IMR-90 (cell line): ENCODE data around the gene NXPE4. TPM values are rescaled to one million over a fixed set of nuclear protein-coding genes. Genes with fewer than 3 reads are reported as not detected.

Experiments
- ATAC-seq: fragments of 200-7000 bp; cut with Tn5 transposase; 2 replicates; pipeline ENCODE4 v1.9.1; 2020; ENCODE audit warnings: low read depth, mild to moderate bottlenecking, moderate library complexity
- BruUV-seq: library from RNA; stranded (reverse); fragments of 400-500 nt; replicated peaks from 2 replicates; lab custom pipeline; 2021; lab: Mats Ljungman, UMichigan
- CTCF ChIA-PET: fragments of 300-600 bp; formaldehyde crosslinking; extraction: SDS; loops from one replicate; lab custom pipeline; 2021; ENCODE audit warnings: antibody characterized with exemption; lab: Yijun Ruan, JAX
- POLR2A ChIA-PET: fragments of 300-600 bp; sonication (Branson Sonifier 250); formaldehyde crosslinking; loops from one replicate; lab custom pipeline; 2022; ENCODE audit warnings: antibody characterized with exemption; ENCODE audit not compliant: unreplicated experiment; lab: Charles Lee
- DNase-seq: peaks from one replicate; pipeline ENCODE4 v3.0.0; 2013
- H2AFZ ChIP-seq: replicated peaks from 2 replicates; pipeline ENCODE3; 2013; ENCODE audit warnings: low read length, mild to moderate bottlenecking; ENCODE audit not compliant: poor library complexity
- H2AK5ac ChIP-seq: 2 replicates; pipeline ENCODE4 v1.6.1; 2013; ENCODE audit warnings: low read depth, low read length, inconsistent platforms
- H2AK9ac ChIP-seq: replicated peaks from 2 replicates; pipeline ENCODE3; 2013; ENCODE audit warnings: mild to moderate bottlenecking, low read depth, low read length, moderate library complexity; ENCODE audit not compliant: poor library complexity
- H2BK120ac ChIP-seq: 2 replicates; pipeline ENCODE4 v1.6.1; 2013; ENCODE audit warnings: low read depth, low read length, inconsistent platforms
- H2BK15ac ChIP-seq: 3 replicates; pipeline ENCODE4 v1.6.1; 2013; ENCODE audit warnings: low read depth, low read length, inconsistent platforms
- H2BK20ac ChIP-seq: 2 replicates; pipeline ENCODE4 v1.6.1; 2013; ENCODE audit warnings: low read depth, mild to moderate bottlenecking, inconsistent platforms, low read length, moderate library complexity
- H2BK5ac ChIP-seq: 2 replicates; pipeline ENCODE4 v1.6.1; 2013; ENCODE audit warnings: mild to moderate bottlenecking, low read depth, low read length, inconsistent platforms; ENCODE audit not compliant: poor library complexity, severe bottlenecking
- H3K14ac ChIP-seq: replicated peaks from 2 replicates; pipeline ENCODE4 v1.6.1; 2013; ENCODE audit warnings: low read depth, low read length, inconsistent platforms
- H3K18ac ChIP-seq: 2 replicates; pipeline ENCODE4 v1.6.1; 2013; ENCODE audit warnings: low read depth, low read length, control low read depth
- H3K23ac ChIP-seq: 2 replicates; pipeline ENCODE4 v1.6.1; 2013; ENCODE audit warnings: low read depth, low read length, inconsistent platforms
- H3K27ac ChIP-seq: 2 replicates; pipeline ENCODE4 v1.5.1; 2013; ENCODE audit warnings: mild to moderate bottlenecking, control low read depth, low read length; ENCODE audit not compliant: insufficient read depth
- H3K27me3 ChIP-seq: 2 replicates; pipeline ENCODE4 v1.6.1; 2013; ENCODE audit warnings: low read length; ENCODE audit not compliant: control insufficient read depth, insufficient read depth
- H3K36me3 ChIP-seq: 2 replicates; pipeline ENCODE4 v1.6.1; 2013; ENCODE audit warnings: low read length, mixed read lengths; ENCODE audit not compliant: control insufficient read depth, insufficient read depth
- H3K4ac ChIP-seq: 2 replicates; pipeline ENCODE4 v1.6.1; 2013; ENCODE audit warnings: low read depth, low read length, inconsistent platforms
- H3K4me1 ChIP-seq: 2 replicates; pipeline ENCODE4 v1.6.1; 2013; ENCODE audit warnings: low read length, mixed read lengths; ENCODE audit not compliant: control insufficient read depth, insufficient read depth
- H3K4me2 ChIP-seq: 2 replicates; pipeline ENCODE4 v1.6.1; 2013; ENCODE audit warnings: low read depth, mild to moderate bottlenecking, control low read depth, low read length, moderate library complexity
- H3K4me3 ChIP-seq: 2 replicates; pipeline ENCODE4 v1.5.1; 2013; ENCODE audit warnings: low read depth, mild to moderate bottlenecking, control low read depth, low read length, moderate library complexity; ENCODE audit not compliant: insufficient read depth
- H3K56ac ChIP-seq: 2 replicates; pipeline ENCODE4 v1.6.1; 2013; ENCODE audit warnings: low read length, inconsistent platforms; ENCODE audit not compliant: insufficient read depth; ENCODE audit errors: extremely low read depth
- H3K79me1 ChIP-seq, 2 experiments: 2 replicates each; pipeline ENCODE4 v1.6.1; 2013; ENCODE audit warnings: low read length in 2 of 2, inconsistent platforms in 1 of 2, low read depth in 1 of 2
- H3K9ac ChIP-seq: 2 replicates; pipeline ENCODE4 v1.6.1; 2013; ENCODE audit warnings: low read depth, low read length, control low read depth
- H3K9me1 ChIP-seq: 2 replicates; pipeline ENCODE4 v1.6.1; 2013; ENCODE audit warnings: low read length, inconsistent platforms; ENCODE audit not compliant: insufficient read depth
- H3K9me3 ChIP-seq: 2 replicates; pipeline ENCODE4 v1.6.1; 2013; ENCODE audit warnings: low read length; ENCODE audit not compliant: control insufficient read depth, insufficient read depth
- H4K20me1 ChIP-seq: 2 replicates; pipeline ENCODE4 v1.6.1; 2013; ENCODE audit warnings: low read length, inconsistent platforms; ENCODE audit not compliant: insufficient read depth
- H4K5ac ChIP-seq: 2 replicates; pipeline ENCODE4 v1.6.1; 2013; ENCODE audit warnings: mild to moderate bottlenecking, low read depth, low read length, control low read depth
- H4K8ac ChIP-seq, 2 experiments: 2 replicates each; pipeline ENCODE4 v1.6.1; 2013; ENCODE audit warnings: low read depth in 2 of 2, low read length in 2 of 2, control low read depth in 1 of 2, inconsistent platforms in 1 of 2
- H4K91ac ChIP-seq: 2 replicates; pipeline ENCODE4 v1.6.1; 2013; ENCODE audit warnings: low read depth, low read length, inconsistent platforms; ENCODE audit not compliant: insufficient read depth
- BHLHE40 ChIP-seq: fragments of 150-350 bp; IDR thresholded peaks from 2 replicates; pipeline ENCODE4 v1.6.1; 2016; ENCODE audit warnings: mild to moderate bottlenecking, low read depth, low read length
- CEBPB ChIP-seq: IDR thresholded peaks from 2 replicates; pipeline ENCODE4 v1.6.1; 2012; ENCODE audit warnings: low read depth, low read length, improper control_type of control experiment
- CHD1 ChIP-seq: IDR thresholded peaks from 2 replicates; pipeline ENCODE4 v1.6.1; 2012; ENCODE audit warnings: low read depth, low read length, improper control_type of control experiment
- CTCF ChIP-seq: conservative IDR thresholded peaks from 2 replicates; pipeline ENCODE4 v1.5.1; 2012; ENCODE audit warnings: mild to moderate bottlenecking, low read depth, low read length, improper control_type of control experiment
- ELK1 ChIP-seq: fragments of 150-350 bp; IDR thresholded peaks from 2 replicates; pipeline ENCODE4 v1.6.1; 2016; ENCODE audit warnings: low read depth, mild to moderate bottlenecking, low read length, moderate library complexity, borderline replicate concordance
- FOS ChIP-seq: fragments of 150-350 bp; IDR thresholded peaks from 2 replicates; pipeline ENCODE4 v1.6.1; 2016; ENCODE audit warnings: low read depth, low read length
- MAFK ChIP-seq: IDR thresholded peaks from 2 replicates; pipeline ENCODE4 v1.6.1; 2012; ENCODE audit warnings: low read depth, low read length, improper control_type of control experiment
- MAZ ChIP-seq: IDR thresholded peaks from 2 replicates; pipeline ENCODE4 v1.6.1; 2012; ENCODE audit warnings: low read depth, mild to moderate bottlenecking, low read length, improper control_type of control experiment, moderate library complexity, borderline replicate concordance
- MXI1 ChIP-seq: IDR thresholded peaks from 2 replicates; pipeline ENCODE4 v1.6.1; 2012; ENCODE audit warnings: low read depth, mild to moderate bottlenecking, low read length, moderate library complexity, borderline replicate concordance
- NFE2L2 ChIP-seq: fragments of 150-350 bp; IDR thresholded peaks from 2 replicates; pipeline ENCODE4 v1.6.1; 2016; ENCODE audit warnings: low read depth, mild to moderate bottlenecking, low read length
- POLR2A ChIP-seq: IDR thresholded peaks from 2 replicates; pipeline ENCODE4 v1.6.1; 2012; ENCODE audit warnings: mild to moderate bottlenecking, low read depth, low read length
- RCOR1 ChIP-seq: IDR thresholded peaks from 2 replicates; pipeline ENCODE4 v1.6.1; 2012; ENCODE audit warnings: mild to moderate bottlenecking, low read length, improper control_type of control experiment; ENCODE audit not compliant: insufficient replicate concordance
- RFX5 ChIP-seq: IDR thresholded peaks from 2 replicates; pipeline ENCODE4 v1.8.0; 2012; ENCODE audit warnings: low read depth, mild to moderate bottlenecking, low read length, moderate library complexity
- SMC3 ChIP-seq: fragments of 150-350 bp; IDR thresholded peaks from 2 replicates; pipeline ENCODE4 v1.6.1; 2016; ENCODE audit warnings: low read depth, mild to moderate bottlenecking, antibody characterized with exemption, low read length, moderate library complexity
- USF2 ChIP-seq: fragments of 150-350 bp; IDR thresholded peaks from 2 replicates; pipeline ENCODE4 v1.6.1; 2017; ENCODE audit warnings: mild to moderate bottlenecking, antibody characterized with exemption, low read length, low read depth
- WGBS, 2 experiments: methylation state at CpG; one replicate each; pipeline versions ENCODE4 v1.1.5 to v1.1.7; 2013; ENCODE audit warnings: missing lambda C conversion rate in 2 of 2; ENCODE audit not compliant: insufficient read length in 1 of 2; ENCODE audit errors: extremely low coverage in 2 of 2; 5-methylcytosine and 5-hydroxymethylcytosine counted together
- dilution Hi-C: fragments of 300-500 bp; cut with HindIII; formaldehyde crosslinking; loops from one replicate; pipeline ENCODE4 v1.14.3; 2018; ENCODE audit warnings: low sequenced_read_pairs; ENCODE audit not compliant: unreplicated experiment
- in situ Hi-C: fragments of 300-500 bp; cut with MboI; formaldehyde crosslinking; loops from 3 replicates; pipeline ENCODE4 v1.14.3; 2019; ENCODE audit warnings: low sequenced_read_pairs, inconsistent platforms, mixed read lengths
- intact Hi-C: fragments of 100-400 bp; cut with micrococcal nuclease; formaldehyde crosslinking; loops from 2 replicates; pipeline ENCODE4 v1.10.0; 2022
- polyA plus RNA-seq, 3 experiments: library from polyadenylated mRNA; depleted of rRNA; stranded (reverse); fragments of >200 nt; gene quantifications; 2 replicates each; pipeline ENCODE4 v1.2.3, GENCODE V29; 2012; ENCODE audit warnings: low replicate concordance in 1 of 3
- total RNA-seq: library from RNA; depleted of rRNA; stranded (reverse); fragments of >200 nt; gene quantifications from 2 replicates; pipeline ENCODE4 v1.2.3, GENCODE V29; 2012

NXPE4 gene
- total and polyA plus RNA-seq, 2 of the 4 experiments (the other 2 are of a cell fraction) = not detected

GRCh38 chr11:114559425-114560310, 35.9 kb downstream of the NXPE4 start, which contains the start of gene NXPE1:
NXPE1 (minus strand) TSS chr11:114559881; CDS start chr11:114551201, 8,680 bp downstream.
- Histone ChIP-seq H3K4ac (no peak within 1 kb of the TSS), H3K27me3 (no peaks in the 10 kb centered on the region), H3K36me3 (no peaks in the 10 kb centered on the region), H4K5ac (no peak within 1 kb of the TSS), H3K27ac (no peak within 1 kb of the TSS), H4K91ac (no peak within 1 kb of the TSS), H3K23ac (no peak within 1 kb of the TSS), H3K9me1 (no peaks in the 10 kb centered on the region), H2BK20ac (no peak within 1 kb of the TSS), H3K18ac (no peak within 1 kb of the TSS), H2AK9ac (no peak within 1 kb of the TSS), H2BK5ac (no peak within 1 kb of the TSS), H3K4me3 (no peak within 1 kb of the TSS), H3K9ac (no peak within 1 kb of the TSS), H3K9me3 (no peaks in the 10 kb centered on the region), H3K79me1 (no peaks in the 10 kb centered on the region), H2AK5ac (no peak within 1 kb of the TSS), H2BK15ac (no peak within 1 kb of the TSS), H4K20me1 (no peaks in the 10 kb centered on the region), H3K56ac (no peak within 1 kb of the TSS; the same call in 1 of the 2 replicates), H2BK120ac (no peak within 1 kb of the TSS), H3K4me1 (no peaks in the 10 kb centered on the region), H3K14ac (no peak within 1 kb of the TSS), H2AFZ (no peak within 1 kb of the TSS), H3K4me2 (no peak within 1 kb of the TSS), H4K8ac (no peak within 1 kb of the TSS)
- no peak for TF ChIP-seq MAZ
- no peak for TF ChIP-seq CEBPB
- TF ChIP-seq SMC3 = no peak
- TF ChIP-seq CTCF = no peak
- no peak for TF ChIP-seq FOS
- TF ChIP-seq RCOR1 = no peak
- TF ChIP-seq MXI1 = no peak
- no peak for TF ChIP-seq ELK1
- TF ChIP-seq POLR2A = no peak
- TF ChIP-seq RFX5 = no peak
- no peak for TF ChIP-seq BHLHE40
- TF ChIP-seq USF2 = no peak
- no peak for TF ChIP-seq MAFK
- TF ChIP-seq CHD1 = no peak
- no peak for TF ChIP-seq NFE2L2
- no TSS peak for BruUV-seq
- ATAC-seq (no peak), DNase-seq (no peak)
- dilution Hi-C loops (no loop called here), intact Hi-C loops (no loop called here), in situ Hi-C loops (no loop called here)
- no CpG with 5 or more reads among the region's 4 CpGs for WGBS, 2 experiments
- CTCF ChIA-PET = interaction anchor here (0.6 kb wide), 1 partner anchor 99 kb away, joined by 3 read pairs; no protein-coding TSS in a partner anchor
- POLR2A ChIA-PET = no interaction called here
